Neural cell (in vitro differentiated cells): ENCODE measurements around the gene EXD2. TPM values are rescaled to one million over a fixed set of nuclear protein-coding genes. Genes with fewer than 3 reads are reported as not detected.

Source experiments
- H2AFZ ChIP-seq: fragments of 200-600, 300-800 bp; sonication (generic), shearing (Covaris generic); 2 replicates; pipeline ENCODE4 v1.6.0; 2014; ENCODE audit warnings: low read depth, mild to moderate bottlenecking, antibody characterized with exemption, low read length, moderate library complexity
- H3F3A ChIP-seq: fragments of 200-600 bp; shearing (Covaris generic); 2 replicates; pipeline ENCODE4 v1.6.1; 2016; ENCODE audit warnings: mild to moderate bottlenecking, moderate library complexity, mixed read lengths, antibody characterized with exemption, low read length; ENCODE audit not compliant: insufficient read depth, poor library complexity, severe bottlenecking
- H3K27ac ChIP-seq: fragments of 200-600, 300-800 bp; sonication (generic), shearing (Covaris generic); 2 replicates; pipeline ENCODE4 v1.5.1; 2014; ENCODE audit warnings: mild to moderate bottlenecking, low read length, moderate library complexity
- H3K27me3 ChIP-seq: fragments of 300-800, 200-600 bp; sonication (generic), shearing (Covaris generic); 2 replicates; pipeline ENCODE4 v1.6.0; 2014; ENCODE audit warnings: mild to moderate bottlenecking, low read depth, low read length, moderate library complexity; ENCODE audit not compliant: insufficient read depth
- H3K36me3 ChIP-seq: fragments of 300-800, 200-600 bp; sonication (generic), shearing (Covaris generic); 2 replicates; pipeline ENCODE4 v1.5.1; 2014; ENCODE audit warnings: mild to moderate bottlenecking, antibody characterized with exemption, low read length, moderate library complexity; ENCODE audit not compliant: insufficient read depth
- H3K4me2 ChIP-seq: fragments of 300-800, 200-600 bp; sonication (generic), shearing (Covaris generic); 2 replicates; pipeline ENCODE4 v1.6.0; 2014; ENCODE audit warnings: mild to moderate bottlenecking, low read length
- H3K4me3 ChIP-seq: fragments of 300-800, 200-600 bp; sonication (generic), shearing (Covaris generic); 2 replicates; pipeline ENCODE4 v1.5.1; 2014; ENCODE audit warnings: mild to moderate bottlenecking, low read length, moderate library complexity
- H3K79me2 ChIP-seq: fragments of 200-600 bp; shearing (Covaris generic); replicated peaks from 2 replicates; pipeline ENCODE4 v1.6.0; 2014; ENCODE audit warnings: mild to moderate bottlenecking, low read length, moderate library complexity; ENCODE audit not compliant: insufficient read depth
- H3K9ac ChIP-seq: fragments of 300-800, 200-600 bp; sonication (generic), shearing (Covaris generic); 2 replicates; pipeline ENCODE4 v1.6.1; 2016; ENCODE audit warnings: mild to moderate bottlenecking, low read length, mixed read lengths
- H3K9me2 ChIP-seq: fragments of 200-600 bp; shearing (Covaris generic); 2 replicates; pipeline ENCODE4 v1.6.1; 2016; ENCODE audit warnings: mild to moderate bottlenecking, low read length, mixed read lengths; ENCODE audit not compliant: insufficient read depth
- H3K9me3 ChIP-seq: fragments of 200-600, 300-800 bp; sonication (generic), shearing (Covaris generic); 2 replicates; pipeline ENCODE4 v1.6.1; 2016; ENCODE audit warnings: mild to moderate bottlenecking, mixed run types, low read length, moderate library complexity, mixed read lengths
- H4K20me1 ChIP-seq: fragments of 200-600 bp; shearing (Covaris generic); 2 replicates; pipeline ENCODE4 v1.6.1; 2016; ENCODE audit warnings: mild to moderate bottlenecking, mixed run types; ENCODE audit not compliant: insufficient read depth
- CTCF ChIP-seq: fragments of 450-650 bp; IDR thresholded peaks from 2 replicates; pipeline ENCODE4 v1.5.1; 2014; ENCODE audit warnings: antibody characterized with exemption, mild to moderate bottlenecking, moderate library complexity; ENCODE audit not compliant: poor library complexity, severe bottlenecking
- EP300 ChIP-seq: fragments of 450-650 bp; conservative IDR thresholded peaks from 2 replicates; pipeline ENCODE4 v1.6.1; 2014; ENCODE audit warnings: antibody characterized with exemption, mild to moderate bottlenecking, moderate library complexity; ENCODE audit not compliant: poor library complexity, severe bottlenecking
- EZH2 ChIP-seq: fragments of 200-600, 300-800 bp; shearing (Covaris generic), sonication (generic); IDR thresholded peaks from 2 replicates; pipeline ENCODE4 v1.6.1; 2014; ENCODE audit warnings: antibody characterized with exemption, low read length, borderline replicate concordance, mild to moderate bottlenecking; ENCODE audit not compliant: insufficient read depth, poor library complexity, severe bottlenecking
- MXI1 ChIP-seq: fragments of 450-650 bp; conservative IDR thresholded peaks from 2 replicates; pipeline ENCODE4 v1.6.1; 2014; ENCODE audit warnings: antibody characterized with exemption, mild to moderate bottlenecking; ENCODE audit not compliant: poor library complexity, severe bottlenecking
- POLR2AphosphoS5 ChIP-seq: IDR thresholded peaks from 2 replicates; pipeline ENCODE4 v1.6.1; 2012
- RAD21 ChIP-seq: fragments of 450-650 bp; conservative IDR thresholded peaks from 2 replicates; pipeline ENCODE4 v1.6.1; 2014; ENCODE audit warnings: antibody characterized with exemption, mild to moderate bottlenecking, moderate library complexity
- REST ChIP-seq: IDR thresholded peaks from 2 replicates; pipeline ENCODE4 v1.6.1; 2012; ENCODE audit warnings: borderline replicate concordance
- SMC3 ChIP-seq: fragments of 450-650 bp; conservative IDR thresholded peaks from 2 replicates; pipeline ENCODE4 v1.6.1; 2014; ENCODE audit warnings: antibody characterized with exemption, mild to moderate bottlenecking, moderate library complexity; ENCODE audit not compliant: poor library complexity
- TAF1 ChIP-seq: IDR thresholded peaks from 2 replicates; pipeline ENCODE4 v1.6.1; 2012; ENCODE audit warnings: low read depth
- polyA plus RNA-seq: library from polyadenylated mRNA; depleted of rRNA; stranded (reverse); fragments of >200 nt; gene quantifications from 2 replicates; pipeline ENCODE4 v1.2.3, GENCODE V29; 2014

Gene EXD2
- polyA plus RNA-seq, 1 donor from 2014 or later = 43.3 TPM

- Histone ChIP-seq H3K36me3 (peaks cover 27% of the 10 kb centered on the region), H3F3A (peaks cover 3% of the 10 kb centered on the region), H3K9me3 (no peaks in the 10 kb centered on the region), H3K4me3 (peak overlapping the region; percentile 44), H3K9ac (peak overlapping the region; percentile 17), H3K4me2 (no peak overlapping the region), H3K27me3 (no peaks in the 10 kb centered on the region), H3K79me2 (no peaks in the 10 kb centered on the region), H3K9me2 (no peaks in the 10 kb centered on the region), H3K27ac (peak overlapping the region; percentile 59), H2AFZ (no peak overlapping the region), H4K20me1 (no peaks in the 10 kb centered on the region)
- TF ChIP-seq CTCF (no peak), TAF1 (no peak), EP300 (no peak), EZH2 (no peak), RAD21 (no peak), REST (no peak), MXI1 (no peak), SMC3 (no peak), POLR2AphosphoS5 (no peak)
These were observed 46.3 kb downstream of the EXD2 start for GRCh38 chr14:69237584-69237983.

GRCh38 chr14:69238883-69239282 lies 47.6 kb downstream of the EXD2 start:
- Histone ChIP-seq H3F3A (peaks cover 3% of the 10 kb centered on the region), H3K4me3 (no peak overlapping the region), H3K4me2 (no peak overlapping the region), H3K79me2 (no peaks in the 10 kb centered on the region), H3K9me2 (no peaks in the 10 kb centered on the region), H4K20me1 (no peaks in the 10 kb centered on the region), H2AFZ (no peak overlapping the region), H3K27ac (no peak overlapping the region), H3K27me3 (no peaks in the 10 kb centered on the region), H3K9me3 (no peaks in the 10 kb centered on the region), H3K36me3 (peaks cover 27% of the 10 kb centered on the region), H3K9ac (no peak overlapping the region)
- TF ChIP-seq MXI1 = no peak
- no peak for TF ChIP-seq TAF1
- TF ChIP-seq EZH2 = no peak
- no peak for TF ChIP-seq EP300
- TF ChIP-seq RAD21 = no peak
- TF ChIP-seq CTCF = no peak
